Stomach (tissue), 9 donors: ENCODE measurements around the gene PIPOX. TPM values are rescaled to one million over a fixed set of nuclear protein-coding genes. Genes with fewer than 3 reads are reported as not detected.

Experiments
- DNase-seq, 2 donors: peaks; one replicate each; pipeline versions ENCODE4 v3.0.0 to v3.0.0-alpha.2; 2013 to 2019
- H3K27ac ChIP-seq, 5 donors: fragments of 200-600 bp in 4 of 5; sonication (generic) in 4 of 5; one replicate each; pipeline ENCODE4 v1.5.1; 2013 to 2019; ENCODE audit warnings: mild to moderate bottlenecking in 1 of 5, moderate library complexity in 1 of 5
- H3K27me3 ChIP-seq, 3 donors: fragments of 200-600 bp; sonication (generic); one replicate each; pipeline ENCODE4 v1.5.1; 2017 to 2019; ENCODE audit warnings: mixed run types in 1 of 3
- H3K36me3 ChIP-seq, 4 donors: fragments of 200-600 bp; sonication (generic); 1 replicate in 3 of 4; 2 replicates in 1 of 4; pipeline ENCODE4 v1.5.1; 2016 to 2019
- H3K4me1 ChIP-seq, 4 donors: fragments of 200-600 bp; sonication (generic); one replicate each; pipeline ENCODE4 v1.5.1; 2016 to 2019
- H3K4me3 ChIP-seq, 4 donors: fragments of 200-600 bp; sonication (generic) in 3 of 4; one replicate each; pipeline ENCODE4 v1.5.1; 2016 to 2019; ENCODE audit warnings: mild to moderate bottlenecking in 1 of 4
- H3K9me3 ChIP-seq, 4 donors: fragments of 200-600 bp; sonication (generic); one replicate each; pipeline ENCODE4 v1.5.1; 2016 to 2019
- EP300 ChIP-seq: sonication (generic); formaldehyde crosslinking; IDR thresholded peaks from one replicate; pipeline ENCODE4 v1.6.1; 2017; ENCODE audit warnings: antibody characterized with exemption
- POLR2A ChIP-seq, 4 donors: fragments of 450-650 bp; IDR thresholded peaks; one replicate each; pipeline ENCODE4 v1.6.1; 2016; ENCODE audit warnings: antibody characterized with exemption in 4 of 4, control low read depth in 2 of 4, mild to moderate bottlenecking in 1 of 4, moderate library complexity in 1 of 4
- POLR2AphosphoS5 ChIP-seq, 3 donors: sonication (generic); formaldehyde crosslinking; IDR thresholded peaks; one replicate each; pipeline ENCODE4 v1.6.1; 2016; ENCODE audit warnings: antibody characterized with exemption in 3 of 3
- WGBS, 5 donors: extraction: QIAGEN DNeasy Blood & Tissue Kit in 3 of 5; methylation state at CpG; one replicate each; pipeline versions ENCODE4 v1.1.5 to v1.1.7; 2013 to 2018; 5-methylcytosine and 5-hydroxymethylcytosine counted together
- intact Hi-C: fragments of 100-400 bp; cut with DNase I; formaldehyde crosslinking; loops from one replicate; pipeline ENCODE4 v1.15.1; 2023; ENCODE audit warnings: low total_unique reads
- polyA plus RNA-seq, 3 donors: library from polyadenylated mRNA; stranded (reverse); fragments of 200-250 nt; gene quantifications; one replicate each; pipeline ENCODE4 v1.2.3, GENCODE V29; 2013
- total RNA-seq, 5 donors: library from RNA; depleted of rRNA; stranded (reverse); fragments of >200 nt; gene quantifications; one replicate each; pipeline versions ENCODE4 v1.1.0 to v1.2.3, GENCODE V29; 2014 to 2016
- TF ChIP-seq, protein P1 (sequence below), 7 experiments: fragments of 450-650 bp in 4 of 7; fragments of 200-600 bp in 3 of 7; sonication (generic) in 3 of 7; IDR thresholded peaks; one replicate each; pipeline ENCODE4 v1.5.1; 2016 to 2019; ENCODE audit warnings: antibody characterized with exemption in 7 of 7, control low read depth in 2 of 7, mild to moderate bottlenecking in 1 of 7
- donor health status: healthy with polysubstance abuse.
- donor health status: Bipolar disorder and iron deficiency.
- donor health status: healthy.

Gene PIPOX
- total and polyA plus RNA-seq, 8 donors = 0.31 to 13.8 (median 1.8) TPM; not detected in 1

DNA sequence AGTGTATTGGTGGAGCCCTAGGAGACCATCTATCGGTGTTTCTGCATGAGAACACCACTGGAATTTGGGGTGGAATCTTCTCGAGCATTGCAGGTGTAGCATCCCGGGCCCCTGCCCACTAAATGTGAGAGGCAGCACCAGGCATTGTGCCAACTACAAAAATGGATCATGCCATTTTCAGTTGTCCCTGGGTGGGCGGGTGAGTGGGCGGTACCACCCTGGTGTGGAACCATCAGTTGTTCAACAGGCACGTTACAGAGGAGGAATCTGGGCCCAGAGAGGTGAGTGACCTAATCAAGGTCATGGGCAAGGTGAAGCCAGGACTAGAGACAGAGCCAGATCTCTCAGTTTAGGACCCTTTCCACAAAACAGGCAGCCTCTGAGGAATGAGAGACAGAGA is 8.8 kb downstream of the PIPOX start:
- peaks cover 0 to 11% (median 0%) of the 10 kb centered on the region in 4 donors for H3K36me3 ChIP-seq
- DNase-seq = no peak
- no peak overlapping the region for H3K4me3 ChIP-seq
- TF ChIP-seq POLR2A (IDR thresholded peaks at IDR 0.05) = no peak
- TF ChIP-seq, protein P1, sequence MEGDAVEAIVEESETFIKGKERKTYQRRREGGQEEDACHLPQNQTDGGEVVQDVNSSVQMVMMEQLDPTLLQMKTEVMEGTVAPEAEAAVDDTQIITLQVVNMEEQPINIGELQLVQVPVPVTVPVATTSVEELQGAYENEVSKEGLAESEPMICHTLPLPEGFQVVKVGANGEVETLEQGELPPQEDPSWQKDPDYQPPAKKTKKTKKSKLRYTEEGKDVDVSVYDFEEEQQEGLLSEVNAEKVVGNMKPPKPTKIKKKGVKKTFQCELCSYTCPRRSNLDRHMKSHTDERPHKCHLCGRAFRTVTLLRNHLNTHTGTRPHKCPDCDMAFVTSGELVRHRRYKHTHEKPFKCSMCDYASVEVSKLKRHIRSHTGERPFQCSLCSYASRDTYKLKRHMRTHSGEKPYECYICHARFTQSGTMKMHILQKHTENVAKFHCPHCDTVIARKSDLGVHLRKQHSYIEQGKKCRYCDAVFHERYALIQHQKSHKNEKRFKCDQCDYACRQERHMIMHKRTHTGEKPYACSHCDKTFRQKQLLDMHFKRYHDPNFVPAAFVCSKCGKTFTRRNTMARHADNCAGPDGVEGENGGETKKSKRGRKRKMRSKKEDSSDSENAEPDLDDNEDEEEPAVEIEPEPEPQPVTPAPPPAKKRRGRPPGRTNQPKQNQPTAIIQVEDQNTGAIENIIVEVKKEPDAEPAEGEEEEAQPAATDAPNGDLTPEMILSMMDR (IDR thresholded peaks at IDR 0.05) = no peak
- TF ChIP-seq EP300 = no peak
- TF ChIP-seq POLR2AphosphoS5 (IDR thresholded peaks at IDR 0.05) = no peak
- intact Hi-C loops = no loop called here
- peaks cover 0 to 6% (median 0%) of the 10 kb centered on the region in 3 donors for H3K27me3 ChIP-seq
- H3K9me3 ChIP-seq = no peaks in the 10 kb centered on the region
- 77 to 87% (median 85%) methylated on average over 6 of the region's 6 CpGs for WGBS, 5 donors
- H3K27ac ChIP-seq = no peak overlapping the region
- no peaks in the 10 kb centered on the region for H3K4me1 ChIP-seq

DNA sequence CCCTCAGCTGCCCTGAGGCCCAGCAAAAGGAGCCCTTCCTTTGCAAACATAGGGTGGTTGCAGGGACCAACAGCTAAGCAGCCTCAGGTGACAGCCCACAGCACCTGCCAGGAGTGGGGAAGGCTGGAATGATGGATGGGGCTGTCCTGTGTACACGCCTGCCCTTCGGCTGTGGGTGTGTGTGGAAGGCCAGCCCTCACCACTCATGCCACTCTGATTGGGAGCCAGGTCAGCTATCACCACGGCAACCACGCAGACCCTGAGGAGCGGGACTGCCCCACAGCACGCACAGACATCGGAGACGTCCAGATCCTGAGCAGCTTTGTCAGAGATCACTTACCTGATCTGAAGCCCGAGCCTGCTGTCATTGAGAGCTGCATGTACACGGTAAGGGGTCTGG is 11.9 kb downstream of the PIPOX start:
- WGBS, 5 donors = 38 to 75% (median 60%) methylated on average over 2 to 10 of the region's 10 CpGs
- intact Hi-C loops = no loop called here
- peak in 1 of 2 donors; percentile 60 for DNase-seq
- no peak overlapping the region for H3K27ac ChIP-seq
- peaks cover 0 to 11% (median 0%) of the 10 kb centered on the region in 4 donors for H3K36me3 ChIP-seq
- peaks cover 0 to 6% (median 0%) of the 10 kb centered on the region in 3 donors for H3K27me3 ChIP-seq
- no peaks in the 10 kb centered on the region for H3K9me3 ChIP-seq
- TF ChIP-seq, protein P1 (IDR thresholded peaks at IDR 0.05) = no peak
- TF ChIP-seq POLR2A (IDR thresholded peaks at IDR 0.05) (no peak), POLR2AphosphoS5 (IDR thresholded peaks at IDR 0.05) (no peak), EP300 (no peak)
- H3K4me1 ChIP-seq = peaks cover 0 to 9% (median 0%) of the 10 kb centered on the region in 4 donors
- no peak overlapping the region for H3K4me3 ChIP-seq

DNA sequence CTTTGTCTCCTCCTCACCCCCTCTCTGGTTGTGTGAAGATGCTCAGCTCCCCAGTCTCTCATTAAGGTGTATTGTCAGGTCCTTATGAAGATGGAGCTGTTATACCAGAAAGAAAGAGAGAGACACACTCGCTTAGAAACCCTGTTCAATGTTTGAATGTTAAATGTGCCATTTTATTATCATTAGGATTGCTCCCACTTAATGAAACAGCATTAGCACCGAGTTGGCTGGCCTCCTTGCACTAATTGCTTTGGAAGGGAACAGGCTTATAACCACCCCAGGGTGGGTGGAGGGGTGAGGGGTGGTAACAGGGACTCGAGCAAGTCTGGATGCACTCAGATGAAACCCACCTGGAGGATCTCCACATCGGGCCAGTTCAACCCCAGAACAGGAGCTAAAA is 14.4 kb downstream of the PIPOX start:
- no peak overlapping the region for H3K4me3 ChIP-seq
- no peaks in the 10 kb centered on the region for H3K9me3 ChIP-seq

DNA sequence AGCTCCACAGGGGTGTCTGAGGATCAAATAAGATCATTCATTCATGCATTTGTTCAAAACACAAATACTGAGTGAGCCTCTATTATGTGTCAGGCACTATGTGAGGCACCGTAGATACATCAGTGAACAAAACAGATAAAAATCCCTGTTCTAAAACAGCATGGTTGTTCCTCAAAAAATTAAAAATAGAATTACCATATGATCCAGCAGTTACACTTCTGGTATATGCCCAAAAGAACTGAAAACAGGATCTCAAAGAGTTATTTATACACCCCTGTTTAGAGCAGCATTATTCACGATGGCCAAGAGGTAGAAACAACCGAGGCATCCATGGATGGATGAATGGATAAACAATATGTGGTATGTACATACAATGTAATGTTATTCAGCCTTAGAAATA is 15.4 kb downstream of the PIPOX start:
- intact Hi-C loops = no loop called here
- H3K9me3 ChIP-seq = no peaks in the 10 kb centered on the region
- no peak overlapping the region for H3K27ac ChIP-seq
- no peak for DNase-seq
- 84 to 97% (median 91%) methylated on average over 3 of the region's 3 CpGs for WGBS, 5 donors
- TF ChIP-seq POLR2A (IDR thresholded peaks at IDR 0.05) (no peak), POLR2AphosphoS5 (IDR thresholded peaks at IDR 0.05) (no peak), EP300 (no peak)
- TF ChIP-seq, protein P1 (IDR thresholded peaks at IDR 0.05) = no peak
- no peak overlapping the region for H3K4me3 ChIP-seq
- H3K27me3 ChIP-seq = peaks cover 0 to 6% (median 0%) of the 10 kb centered on the region in 3 donors
- peaks cover 0 to 9% (median 0%) of the 10 kb centered on the region in 4 donors for H3K4me1 ChIP-seq
- H3K36me3 ChIP-seq = peaks cover 0 to 11% (median 0%) of the 10 kb centered on the region in 4 donors

More for the DNA sequence above, 14.4 kb downstream of the PIPOX start:
- TF ChIP-seq, protein P1 (IDR thresholded peaks at IDR 0.05) = no peak
- TF ChIP-seq POLR2AphosphoS5 (IDR thresholded peaks at IDR 0.05) (no peak), EP300 (no peak), POLR2A (IDR thresholded peaks at IDR 0.05) (no peak)
- H3K27me3 ChIP-seq = peaks cover 0 to 6% (median 0%) of the 10 kb centered on the region in 3 donors
- H3K36me3 ChIP-seq = peaks cover 0 to 11% (median 0%) of the 10 kb centered on the region in 4 donors
- peaks cover 0 to 9% (median 0%) of the 10 kb centered on the region in 4 donors for H3K4me1 ChIP-seq
- no peak overlapping the region for H3K27ac ChIP-seq
- DNase-seq = no peak
- 52 to 74% (median 66%) methylated on average over 4 of the region's 4 CpGs for WGBS, 5 donors
- intact Hi-C loops = no loop called here
